Peyer's patch (tissue), 4 donors: ENCODE measurements around the gene CRHBP.

Source experiments
- CTCF ChIP-seq, 6 experiments: fragments of 450-650 bp in 4 of 6; fragments of 200-600 bp in 2 of 6; sonication (generic) in 1 of 6; IDR thresholded peaks; one replicate each; pipeline ENCODE4 v1.5.1; 2017 to 2019; ENCODE audit warnings: antibody characterized with exemption in 6 of 6, mild to moderate bottlenecking in 3 of 6, moderate library complexity in 1 of 6
- POLR2A ChIP-seq, 2 donors: fragments of 450-650 bp; IDR thresholded peaks; one replicate each; pipeline ENCODE4 v1.5.1; 2017; ENCODE audit warnings: antibody characterized with exemption in 2 of 2, mild to moderate bottlenecking in 2 of 2, moderate library complexity in 2 of 2

- no peak for TF ChIP-seq CTCF (IDR thresholded peaks at IDR 0.05)
- TF ChIP-seq POLR2A (IDR thresholded peaks at IDR 0.05), result no peak
These were observed 6.8 kb upstream of the CRHBP start for GRCh38 chr5:76946090-76946489.
